ENCODE measurements around the gene PSENEN. TPM values are rescaled to one million over a fixed set of nuclear protein-coding genes. Genes with fewer than 3 reads are reported as not detected.

Gene PSENEN
- total RNA-seq, 1 experiment from 2014 or later, result 70.2 TPM

DNA sequence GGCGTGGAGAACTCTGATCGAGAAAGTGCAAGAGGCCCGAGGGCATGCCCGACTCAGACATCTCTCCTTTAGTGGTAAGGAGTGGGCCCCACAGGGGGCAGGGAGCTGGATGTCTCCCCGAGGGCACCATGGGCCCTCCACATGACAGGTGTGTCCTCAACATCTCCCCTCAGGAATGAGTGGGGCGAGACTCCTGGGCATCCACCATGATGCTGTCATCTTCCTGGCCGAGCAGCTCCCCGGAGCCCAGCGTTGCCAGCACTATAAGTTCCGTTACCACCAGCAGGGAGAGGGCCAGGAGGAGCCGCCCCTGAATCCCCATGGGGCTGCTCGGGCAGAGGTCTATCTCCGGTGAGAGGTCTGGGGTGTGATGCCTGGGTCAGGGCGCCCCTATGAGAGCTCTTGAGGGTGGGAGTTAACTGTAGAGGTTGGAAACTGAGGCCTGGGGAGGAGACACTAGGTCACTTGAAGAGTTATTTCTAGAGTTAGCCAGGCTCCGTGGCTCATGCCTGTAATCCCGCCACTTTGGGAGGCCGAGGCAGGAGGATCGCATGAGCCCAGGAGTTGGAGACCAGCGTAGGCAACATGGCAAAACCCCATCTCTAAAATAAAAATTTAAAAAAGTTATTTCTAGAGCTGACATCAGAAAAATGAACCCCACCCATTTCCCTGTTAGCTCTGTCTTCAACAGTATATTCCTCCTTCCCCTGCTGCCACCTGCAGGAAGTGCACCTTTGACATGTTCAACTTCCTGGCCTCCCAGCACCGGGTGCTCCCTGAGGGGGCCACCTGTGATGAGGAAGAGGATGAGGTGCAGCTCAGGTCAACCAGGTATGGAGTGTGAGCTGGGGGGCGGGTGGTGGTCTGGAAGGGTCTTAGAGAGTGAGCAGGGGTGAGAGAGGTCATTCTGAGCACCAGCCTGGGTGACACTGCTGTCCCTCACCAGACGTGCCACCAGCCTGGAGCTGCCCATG, 8.3 kb upstream of the PSENEN start:
- Mint-ChIP-seq H3K4me1 (ENCODE audit: low read depth, unreplicated experiment) (peaks cover 7% of the 10 kb centered on the region), H3K9me3 (ENCODE audit: unreplicated experiment) (no peaks in the 10 kb centered on the region), H3K27me3 (ENCODE audit: insufficient read depth, unreplicated experiment) (no peaks in the 10 kb centered on the region), H3K27ac (ENCODE audit: unreplicated experiment) (no peak overlapping the region), H3K4me3 (ENCODE audit: unreplicated experiment) (no peak overlapping the region), H3K36me3 (ENCODE audit: insufficient read depth, unreplicated experiment) (peaks cover 76% of the 10 kb centered on the region)
- H3K4me3 ChIP-seq (ENCODE audit: low read depth, low read length), result no peak overlapping the region
- TF ChIP-seq, protein P1, sequence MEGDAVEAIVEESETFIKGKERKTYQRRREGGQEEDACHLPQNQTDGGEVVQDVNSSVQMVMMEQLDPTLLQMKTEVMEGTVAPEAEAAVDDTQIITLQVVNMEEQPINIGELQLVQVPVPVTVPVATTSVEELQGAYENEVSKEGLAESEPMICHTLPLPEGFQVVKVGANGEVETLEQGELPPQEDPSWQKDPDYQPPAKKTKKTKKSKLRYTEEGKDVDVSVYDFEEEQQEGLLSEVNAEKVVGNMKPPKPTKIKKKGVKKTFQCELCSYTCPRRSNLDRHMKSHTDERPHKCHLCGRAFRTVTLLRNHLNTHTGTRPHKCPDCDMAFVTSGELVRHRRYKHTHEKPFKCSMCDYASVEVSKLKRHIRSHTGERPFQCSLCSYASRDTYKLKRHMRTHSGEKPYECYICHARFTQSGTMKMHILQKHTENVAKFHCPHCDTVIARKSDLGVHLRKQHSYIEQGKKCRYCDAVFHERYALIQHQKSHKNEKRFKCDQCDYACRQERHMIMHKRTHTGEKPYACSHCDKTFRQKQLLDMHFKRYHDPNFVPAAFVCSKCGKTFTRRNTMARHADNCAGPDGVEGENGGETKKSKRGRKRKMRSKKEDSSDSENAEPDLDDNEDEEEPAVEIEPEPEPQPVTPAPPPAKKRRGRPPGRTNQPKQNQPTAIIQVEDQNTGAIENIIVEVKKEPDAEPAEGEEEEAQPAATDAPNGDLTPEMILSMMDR (IDR thresholded peaks at IDR 0.05; ENCODE audit: insufficient read depth in 1 of 2, low read depth in 1 of 2, low read length in 1 of 2, severe bottlenecking in 1 of 2, unreplicated experiment in 1 of 2), result peak in 1 of 2 experiments; percentile 42
- peaks cover 4% of the 10 kb centered on the region; the same call in 1 of the 2 replicates for H3K4me1 ChIP-seq
- POLR2A ChIA-PET, result no interaction called here
- H3K27me3 ChIP-seq (replicated peaks; ENCODE audit: control insufficient read depth, insufficient read depth, low read length), result no peaks in the 10 kb centered on the region
- H3K9me3 ChIP-seq, result no peaks in the 10 kb centered on the region
- no peak for DNase-seq
- no TSS peak for BruUV-seq (replicated peaks)
- H3K36me3 ChIP-seq (ENCODE audit: control insufficient read depth, insufficient read depth, low read length), result peaks cover 12% of the 10 kb centered on the region
- intact Hi-C loops (cut with micrococcal nuclease; ENCODE audit: unreplicated experiment), result no loop called here
- CTCF ChIA-PET, result interaction anchor here (0.9 to 1.6 kb wide), 4 partner anchors 9 to 194 kb away, joined by 3 to 7 read pairs (median 5); partner anchors contain the start of genes PSENEN and U2AF1L4

DNA sequence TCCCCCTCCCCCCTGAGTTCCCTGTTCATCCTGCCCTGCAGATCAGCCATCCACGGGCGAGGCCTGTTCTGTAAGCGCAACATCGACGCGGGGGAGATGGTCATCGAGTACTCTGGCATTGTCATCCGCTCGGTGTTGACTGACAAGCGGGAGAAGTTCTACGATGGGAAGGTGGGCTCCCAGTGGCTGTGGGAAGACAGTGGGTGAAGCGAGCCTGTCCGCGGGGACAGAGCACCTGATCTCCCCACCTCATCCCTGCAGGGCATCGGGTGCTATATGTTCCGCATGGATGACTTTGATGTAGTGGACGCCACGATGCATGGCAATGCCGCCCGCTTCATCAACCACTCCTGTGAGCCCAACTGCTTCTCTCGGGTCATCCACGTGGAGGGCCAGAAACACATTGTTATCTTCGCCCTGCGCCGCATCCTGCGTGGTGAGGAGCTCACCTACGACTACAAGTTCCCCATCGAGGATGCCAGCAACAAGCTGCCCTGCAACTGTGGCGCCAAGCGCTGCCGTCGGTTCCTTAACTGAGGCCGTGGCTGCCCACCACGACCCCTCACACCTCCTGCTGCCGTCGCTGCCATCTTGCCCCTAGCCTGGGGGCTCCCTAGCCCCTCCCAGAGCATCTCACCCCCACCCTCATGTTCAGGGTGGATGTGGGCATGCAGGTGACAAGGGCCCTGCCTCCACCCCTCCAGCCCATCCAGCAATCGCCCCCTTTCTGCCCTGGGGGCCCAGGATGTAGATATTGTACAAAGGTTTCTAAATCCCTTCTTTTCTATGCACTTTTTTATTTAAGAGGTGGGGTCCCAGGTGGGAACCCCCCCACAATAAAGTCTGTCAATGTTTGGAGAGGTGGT, 7.2 kb upstream of the PSENEN start:
- H3K4me1 ChIP-seq, result peaks cover 4% of the 10 kb centered on the region; the same call in 1 of the 2 replicates
- no peaks in the 10 kb centered on the region for H3K27me3 ChIP-seq (replicated peaks; ENCODE audit: control insufficient read depth, insufficient read depth, low read length)
- no peak for DNase-seq
- TF ChIP-seq, protein P1 (IDR thresholded peaks at IDR 0.05; ENCODE audit: insufficient read depth in 1 of 2, low read depth in 1 of 2, low read length in 1 of 2, severe bottlenecking in 1 of 2, unreplicated experiment in 1 of 2), result no peak
- Mint-ChIP-seq H3K9me3 (ENCODE audit: unreplicated experiment) (no peaks in the 10 kb centered on the region), H3K27ac (ENCODE audit: unreplicated experiment) (no peak overlapping the region), H3K27me3 (ENCODE audit: insufficient read depth, unreplicated experiment) (no peaks in the 10 kb centered on the region), H3K4me1 (ENCODE audit: low read depth, unreplicated experiment) (peaks cover 11% of the 10 kb centered on the region), H3K36me3 (ENCODE audit: insufficient read depth, unreplicated experiment) (peaks cover 86% of the 10 kb centered on the region), H3K4me3 (ENCODE audit: unreplicated experiment) (no peak overlapping the region)
- ChIA-PET CTCF (interaction anchor here (0.9 to 1.0 kb wide), 2 partner anchors 43 to 193 kb away, joined by 3 to 4 read pairs; no protein-coding TSS in a partner anchor), POLR2A (no interaction called here)
- no peaks in the 10 kb centered on the region for H3K9me3 ChIP-seq
- intact Hi-C loops (cut with micrococcal nuclease; ENCODE audit: unreplicated experiment), result no loop called here
- no peak overlapping the region for H3K4me3 ChIP-seq (ENCODE audit: low read depth, low read length)
- BruUV-seq (replicated peaks), result TSS peak; percentile 67
- H3K36me3 ChIP-seq (ENCODE audit: control insufficient read depth, insufficient read depth, low read length), result peaks cover 12% of the 10 kb centered on the region

DNA sequence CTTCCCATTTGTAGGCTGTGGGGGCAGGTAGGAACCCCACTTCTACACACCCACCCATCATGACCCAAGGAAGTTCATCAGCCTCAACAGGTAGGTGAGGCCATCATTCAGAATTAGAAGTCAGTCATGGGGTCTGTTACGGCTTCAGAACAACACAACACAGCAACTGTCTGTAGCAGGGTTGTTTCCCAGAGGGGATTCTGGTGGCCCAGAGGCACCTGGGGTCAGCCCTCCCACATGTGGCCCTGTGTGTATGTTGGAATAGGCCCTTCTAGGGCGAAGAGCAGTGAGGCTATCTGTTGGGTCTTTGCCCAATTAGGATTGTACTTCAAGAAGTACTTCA, 6.6 kb upstream of the PSENEN start:
- H3K27me3 ChIP-seq (replicated peaks; ENCODE audit: control insufficient read depth, insufficient read depth, low read length), result no peaks in the 10 kb centered on the region
- CTCF ChIA-PET, result no interaction called here
- no peak overlapping the region for H3K4me3 ChIP-seq (ENCODE audit: low read depth, low read length)
- TF ChIP-seq, protein P1 (IDR thresholded peaks at IDR 0.05; ENCODE audit: insufficient read depth in 1 of 2, low read depth in 1 of 2, low read length in 1 of 2, severe bottlenecking in 1 of 2, unreplicated experiment in 1 of 2), result no peak
- Mint-ChIP-seq H3K9me3 (ENCODE audit: unreplicated experiment) (no peaks in the 10 kb centered on the region), H3K4me3 (ENCODE audit: unreplicated experiment) (peak overlapping the region; percentile 97), H3K27me3 (ENCODE audit: insufficient read depth, unreplicated experiment) (no peaks in the 10 kb centered on the region), H3K27ac (ENCODE audit: unreplicated experiment) (no peak overlapping the region), H3K36me3 (ENCODE audit: insufficient read depth, unreplicated experiment) (peaks cover 82% of the 10 kb centered on the region), H3K4me1 (ENCODE audit: low read depth, unreplicated experiment) (peaks cover 11% of the 10 kb centered on the region)
- intact Hi-C loops (cut with micrococcal nuclease; ENCODE audit: unreplicated experiment), result no loop called here
- H3K9me3 ChIP-seq, result no peaks in the 10 kb centered on the region
- H3K36me3 ChIP-seq (ENCODE audit: control insufficient read depth, insufficient read depth, low read length), result peaks cover 12% of the 10 kb centered on the region
- no peak for DNase-seq
- POLR2A ChIA-PET, result no interaction called here
- peaks cover 4% of the 10 kb centered on the region; the same call in 1 of the 2 replicates for H3K4me1 ChIP-seq
- no TSS peak for BruUV-seq (replicated peaks)
